K562 (cell line): ENCODE measurements around the gene LLGL2. TPM values are rescaled to one million over a fixed set of nuclear protein-coding genes. Genes with fewer than 3 reads are reported as not detected.

Experiments
- ATAC-seq: fragments of 200-7000 bp; cut with Tn5 transposase; 3 replicates; pipeline ENCODE4 v1.9.1; 2020; ENCODE audit warnings: moderate library complexity
- BruUV-seq: library from RNA; stranded (reverse); fragments of 400-500 nt; replicated peaks from 2 replicates; lab custom pipeline; 2021; lab: Mats Ljungman, UMichigan
- CTCF ChIA-PET: fragments of 300-600 bp; formaldehyde crosslinking; extraction: SDS; loops from one replicate; lab custom pipeline; 2021; ENCODE audit warnings: low intra/inter-chr PET ratio; lab: Yijun Ruan, JAX
- POLR2A ChIA-PET: fragments of 300-600, 350-650 bp; sonication (Branson Sonifier 250); formaldehyde crosslinking; extraction: SDS; loops from one replicate; lab custom pipeline; 2021; ENCODE audit warnings: antibody characterized with exemption, inconsistent platforms; lab: Yijun Ruan, JAX
- DNase-seq, 4 experiments: peaks; one replicate each; pipeline versions ENCODE4 v3.0.0 to v3.0.0-alpha.2; 2011 to 2018; ENCODE audit warnings: low spot score in 3 of 4, mixed read lengths in 3 of 4; ENCODE audit errors: extremely low read depth in 1 of 4
- FAIRE-seq: peaks from 2 replicates; lab custom pipeline; 2011; peaks lifted over from hg19 to GRCh38; lab: Jason Lieb, UNC
- H2AFZ ChIP-seq: 2 replicates; pipeline ENCODE4 v1.6.0; 2011; ENCODE audit warnings: low read depth, low read length, control low read depth, inconsistent platforms
- H3K27ac ChIP-seq: fragments of 200-600 bp; 3 replicates; pipeline ENCODE4 v1.8.0; 2011; ENCODE audit warnings: low read depth, mild to moderate bottlenecking, control low read depth, inconsistent platforms, low read length, moderate library complexity, mixed read lengths; ENCODE audit errors: extremely low read depth
- H3K27me3 ChIP-seq, 2 experiments: fragments of 300-600 bp in 1 of 2; 2 replicates in 1 of 2; 3 replicates in 1 of 2; pipeline versions ENCODE4 v1.6.0 to v1.8.0; 2011; ENCODE audit warnings: inconsistent platforms in 2 of 2, low read length in 2 of 2, mild to moderate bottlenecking in 1 of 2, mixed read lengths in 1 of 2, moderate library complexity in 1 of 2; ENCODE audit not compliant: control insufficient read depth in 2 of 2, insufficient read depth in 2 of 2
- H3K36me3 ChIP-seq: fragments of 300-600 bp; 3 replicates; pipeline ENCODE4 v1.8.0; 2011; ENCODE audit warnings: mild to moderate bottlenecking, low read length, inconsistent platforms; ENCODE audit not compliant: control insufficient read depth, insufficient read depth
- H3K4me1 ChIP-seq, 2 experiments: fragments of 200-600 bp in 1 of 2; replicated peaks in 1 of 2; 2 replicates in 1 of 2; 3 replicates in 1 of 2; pipeline versions ENCODE4 v1.5.1 to v1.8.0; 2011; ENCODE audit warnings: inconsistent platforms in 2 of 2, low read length in 2 of 2, mild to moderate bottlenecking in 1 of 2, mixed read lengths in 1 of 2, moderate library complexity in 1 of 2; ENCODE audit not compliant: control insufficient read depth in 2 of 2, insufficient read depth in 2 of 2
- H3K4me2 ChIP-seq: 2 replicates; pipeline ENCODE4 v1.6.1; 2011; ENCODE audit warnings: low read length, control low read depth, inconsistent platforms, mixed read lengths; ENCODE audit not compliant: insufficient read depth
- H3K4me3 ChIP-seq: fragments of 200-600 bp; sonication (generic), shearing (Covaris generic); 2 replicates; pipeline ENCODE4 v1.5.1; 2016; ENCODE audit warnings: control low read depth, inconsistent platforms
- H3K79me2 ChIP-seq: fragments of 200-600 bp; 3 replicates; pipeline ENCODE4 v1.8.0; 2011; ENCODE audit warnings: low read length, inconsistent platforms; ENCODE audit not compliant: control insufficient read depth, insufficient read depth
- H3K9ac ChIP-seq, 2 experiments: 2 replicates each; pipeline versions ENCODE4 v1.6.0 to v1.6.1; 2011; ENCODE audit warnings: low read depth in 2 of 2, low read length in 2 of 2, control low read depth in 1 of 2, inconsistent platforms in 1 of 2, mild to moderate bottlenecking in 1 of 2, mixed read lengths in 1 of 2; ENCODE audit not compliant: insufficient read depth in 1 of 2
- H3K9me1 ChIP-seq: one replicate; pipeline ENCODE4 v1.6.0; 2011; ENCODE audit warnings: inconsistent platforms, mild to moderate bottlenecking, low read length, moderate library complexity; ENCODE audit not compliant: control insufficient read depth, insufficient read depth
- H3K9me3 ChIP-seq: replicated peaks from 2 replicates; pipeline ENCODE4 v1.5.1; 2011; ENCODE audit warnings: low read depth, low read length, inconsistent platforms; ENCODE audit not compliant: control insufficient read depth, insufficient read depth
- H4K20me1 ChIP-seq: replicated peaks from 2 replicates; pipeline ENCODE4 v1.6.1; 2011; ENCODE audit warnings: low read length, inconsistent platforms, mixed read lengths; ENCODE audit not compliant: control insufficient read depth, insufficient read depth
- ARNT ChIP-seq, 2 experiments: fragments of 450-650 bp; IDR thresholded peaks; 2 replicates each; pipeline ENCODE4 v1.6.1; 2016; ENCODE audit warnings: mild to moderate bottlenecking in 1 of 2
- BACH1 ChIP-seq: fragments of 200-800 bp; sonication (Bioruptor generic); IDR thresholded peaks from 2 replicates; pipeline ENCODE4 v1.6.1; 2016; ENCODE audit warnings: missing genetic modification characterization, missing compliant biosample characterization
- CAMTA2 ChIP-seq: fragments of 250-450 bp; sonication (Bioruptor Pico); conservative IDR thresholded peaks from 2 replicates; pipeline ENCODE4 v1.5.1; 2022
- CBFA2T2 ChIP-seq: fragments of 450-650 bp; conservative IDR thresholded peaks from 2 replicates; pipeline ENCODE4 v1.6.1; 2017; ENCODE audit warnings: mild to moderate bottlenecking
- PCBP1 ChIP-seq: fragments of 200-400 bp; formaldehyde crosslinking; IDR thresholded peaks from 2 replicates; pipeline ENCODE4 v1.6.1; 2018; ENCODE audit warnings: mild to moderate bottlenecking, low read depth, low read length; ENCODE audit not compliant: poor library complexity, severe bottlenecking
- PKNOX1 ChIP-seq: fragments of 450-650 bp; IDR thresholded peaks from 2 replicates; pipeline ENCODE4 v1.6.1; 2016
- PML ChIP-seq: IDR thresholded peaks from 2 replicates; pipeline ENCODE4 v1.6.1; 2012; ENCODE audit warnings: low read length, inconsistent platforms
- SIN3B ChIP-seq: fragments of 450-650 bp; IDR thresholded peaks from 2 replicates; pipeline ENCODE4 v1.6.1; 2017; ENCODE audit warnings: low read depth, mild to moderate bottlenecking, moderate library complexity
- TAF1 ChIP-seq: IDR thresholded peaks from 2 replicates; pipeline ENCODE4 v1.6.1; 2011; ENCODE audit warnings: mild to moderate bottlenecking, low read length, moderate library complexity; ENCODE audit not compliant: insufficient read depth, control insufficient read depth, severe bottlenecking; ENCODE audit errors: extremely low read depth
- XRCC3 ChIP-seq: fragments of 450-650 bp; IDR thresholded peaks from 2 replicates; pipeline ENCODE4 v1.6.1; 2017; ENCODE audit warnings: mild to moderate bottlenecking, moderate library complexity
- ZBTB12 ChIP-seq: fragments of 250-450 bp; sonication (Bioruptor Pico); IDR thresholded peaks from 2 replicates; pipeline ENCODE4 v1.4.0; 2020
- ZBTB33 ChIP-seq: sonication (generic); formaldehyde crosslinking; IDR thresholded peaks from 2 replicates; pipeline ENCODE4 v1.8.1; 2023; ENCODE audit warnings: mild to moderate bottlenecking, missing genetic modification reagents
- ZNF184 ChIP-seq: sonication (generic); formaldehyde crosslinking; IDR thresholded peaks from 2 replicates; pipeline ENCODE4 v1.5.0; 2020; ENCODE audit warnings: missing genetic modification reagents
- ZNF280A ChIP-seq: fragments of 450-650 bp; IDR thresholded peaks from 2 replicates; pipeline ENCODE4 v1.6.1; 2018; ENCODE audit warnings: mild to moderate bottlenecking, low read depth; ENCODE audit not compliant: partially characterized antibody
- WGBS: fragments of 100-300 bp; shearing (Covaris generic); methylation state at CpG from one replicate; pipeline ENCODE4 v1.1.6; 2016; ENCODE audit warnings: low coverage, mixed read lengths; ENCODE audit not compliant: insufficient coverage; ENCODE audit errors: missing lambda C conversion rate; 5-methylcytosine and 5-hydroxymethylcytosine counted together
- in situ Hi-C: fragments of 300-500 bp; cut with MboI; formaldehyde crosslinking; loops from 4 replicates; pipeline ENCODE4 v1.15.0; 2018; ENCODE audit warnings: inconsistent platforms, mixed read lengths
- intact Hi-C: fragments of 100-400 bp; cut with micrococcal nuclease; formaldehyde crosslinking; loops from 2 replicates; pipeline ENCODE4 v1.14.2; 2022
- polyA plus RNA-seq, 8 experiments: library from polyadenylated mRNA; depleted of rRNA in 4 of 8; stranded (reverse) in 5 of 8; unstranded in 3 of 8; fragments of >200 nt; fragmentation: Nextera tagmentation in 2 of 8; fragmentation: Illumina TruSeq in 1 of 8; extraction: Ambion mirVana in 2 of 8; extraction: Trizol in 1 of 8; gene quantifications; 2 replicates each; pipeline versions ENCODE4 v1.2.1 to v1.2.3, GENCODE V29; 2011 to 2014; ENCODE audit warnings: inconsistent platforms in 1 of 8, missing spikeins in 1 of 8
- total RNA-seq, 7 experiments: library from RNA; depleted of rRNA in 6 of 7; stranded (reverse); fragments of >200 nt in 6 of 7; fragmentation: Illumina TruSeq in 2 of 7; extraction: Trizol in 2 of 7; gene quantifications; 2 replicates each; pipeline versions ENCODE4 v1.2.1 to v1.2.3, GENCODE V29; 2011 to 2021; ENCODE audit warnings: low replicate concordance in 1 of 7

Gene LLGL2
- total and polyA plus RNA-seq, 9 of the 15 experiments (the other 6 are each of a cell fraction or from before 2014, with no cell fraction given): 0.32 to 24.4 (median 10.2) TPM

GRCh38 chr17:75530837-75531720 lies 5.6 kb downstream of the LLGL2 start:
- ChIA-PET CTCF (no interaction called here), POLR2A (interaction anchor here (0.5 to 1.0 kb wide), 4 partner anchors 11 to 366 kb away, joined by 3 read pairs; no protein-coding TSS in a partner anchor)
- peak overlapping the region in 1 of 2 experiments; percentile 65; a peak in 2 of 4 replicates for H3K9ac ChIP-seq
- WGBS: 51% methylated on average over 19 of the region's 19 CpGs
- BruUV-seq: no TSS peak
- no peak overlapping the region for H2AFZ ChIP-seq
- peaks cover 7% of the 10 kb centered on the region; the same call in 1 of the 3 replicates for H3K79me2 ChIP-seq
- no peaks in the 10 kb centered on the region for H3K36me3 ChIP-seq
- no peaks in the 10 kb centered on the region for H3K9me3 ChIP-seq
- FAIRE-seq: no peak
- no peak; the same call in 2 of the 3 replicates for ATAC-seq
- H3K27me3 ChIP-seq: no peaks in the 10 kb centered on the region
- DNase-seq: no peak
- peaks cover 6 to 19% of the 10 kb centered on the region in 2 experiments for H3K4me1 ChIP-seq
- H3K4me2 ChIP-seq: no peak overlapping the region
- no peak overlapping the region for H3K4me3 ChIP-seq
- in situ Hi-C loops: no loop called here
- intact Hi-C loops: no loop called here
- H3K27ac ChIP-seq: no peak overlapping the region
- peaks cover 1% of the 10 kb centered on the region; the same call in 1 of the 2 replicates for H4K20me1 ChIP-seq
- no peaks in the 10 kb centered on the region for H3K9me1 ChIP-seq
- TF ChIP-seq ZBTB12 (CRISPR knock-in tag) (no peak), PKNOX1 (no peak), CBFA2T2 (no peak), PML (no peak), ZBTB33 (CRISPR knock-in tag) (no peak), SIN3B (no peak), ZNF280A (no peak), ARNT (IDR thresholded peaks at IDR 0.05) (no peak), TAF1 (no peak), PCBP1 (no peak), CAMTA2 (CRISPR knock-in tag) (no peak), XRCC3 (no peak), BACH1 (tag) (no peak), ZNF184 (no peak)
